GM04503 (cell line): Measurements from ENCODE around the gene IZUMO4.

ENCODE experiments used
- DNase-seq: peaks from one replicate; pipeline ENCODE4 v3.0.0-alpha.2; 2012; ENCODE audit warnings: low read depth

The IZUMO4 gene

DNA sequence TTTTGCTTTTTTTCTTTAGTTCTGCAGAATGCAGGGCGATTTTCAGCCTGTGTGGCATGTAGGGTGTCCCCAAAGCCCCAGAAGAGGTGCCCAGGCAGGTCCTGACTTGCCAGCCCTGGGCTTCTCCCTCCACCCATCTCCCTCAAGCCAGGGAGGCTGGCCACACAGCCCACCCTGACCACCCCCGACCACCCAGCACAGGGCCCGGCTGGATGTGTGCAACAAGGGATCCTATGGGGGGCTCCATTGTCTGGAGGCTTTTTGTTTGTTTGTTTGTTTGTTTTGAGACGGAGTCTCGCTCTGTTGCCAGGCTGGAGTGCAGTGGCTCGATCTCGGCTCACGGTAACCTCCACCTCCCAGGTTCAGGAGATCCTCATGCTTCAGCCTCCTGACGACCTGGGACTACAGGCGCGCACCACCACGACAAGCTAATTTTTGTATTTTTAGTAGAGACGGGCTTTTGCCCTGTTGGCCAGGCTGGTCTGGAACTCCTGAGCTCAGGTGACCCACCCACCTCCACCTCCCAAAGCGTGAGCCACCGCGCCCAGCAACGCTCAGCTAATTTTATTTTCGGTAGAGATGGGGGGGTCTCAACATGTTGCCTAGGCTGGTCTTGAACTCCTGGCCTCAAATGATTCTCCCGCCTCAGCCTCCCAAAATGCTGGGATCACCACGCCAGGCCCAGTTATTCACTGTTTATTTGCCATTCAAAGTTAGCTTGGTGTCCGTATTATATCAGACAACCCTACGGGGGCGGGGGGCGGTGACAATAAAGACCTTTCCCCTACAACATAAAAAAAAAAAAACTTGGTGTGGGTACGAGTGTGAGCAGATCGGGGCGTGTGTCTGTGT lies 37.9 kb upstream of the IZUMO4 start:
- DNase-seq, result no peak

GRCh38 chr19:2059422-2060201 lies 37.1 kb upstream of the IZUMO4 start:
- DNase-seq, result peak; percentile 70

GRCh38 chr19:2060884-2061494 lies 35.7 kb upstream of the IZUMO4 start:
- no peak for DNase-seq

DNA sequence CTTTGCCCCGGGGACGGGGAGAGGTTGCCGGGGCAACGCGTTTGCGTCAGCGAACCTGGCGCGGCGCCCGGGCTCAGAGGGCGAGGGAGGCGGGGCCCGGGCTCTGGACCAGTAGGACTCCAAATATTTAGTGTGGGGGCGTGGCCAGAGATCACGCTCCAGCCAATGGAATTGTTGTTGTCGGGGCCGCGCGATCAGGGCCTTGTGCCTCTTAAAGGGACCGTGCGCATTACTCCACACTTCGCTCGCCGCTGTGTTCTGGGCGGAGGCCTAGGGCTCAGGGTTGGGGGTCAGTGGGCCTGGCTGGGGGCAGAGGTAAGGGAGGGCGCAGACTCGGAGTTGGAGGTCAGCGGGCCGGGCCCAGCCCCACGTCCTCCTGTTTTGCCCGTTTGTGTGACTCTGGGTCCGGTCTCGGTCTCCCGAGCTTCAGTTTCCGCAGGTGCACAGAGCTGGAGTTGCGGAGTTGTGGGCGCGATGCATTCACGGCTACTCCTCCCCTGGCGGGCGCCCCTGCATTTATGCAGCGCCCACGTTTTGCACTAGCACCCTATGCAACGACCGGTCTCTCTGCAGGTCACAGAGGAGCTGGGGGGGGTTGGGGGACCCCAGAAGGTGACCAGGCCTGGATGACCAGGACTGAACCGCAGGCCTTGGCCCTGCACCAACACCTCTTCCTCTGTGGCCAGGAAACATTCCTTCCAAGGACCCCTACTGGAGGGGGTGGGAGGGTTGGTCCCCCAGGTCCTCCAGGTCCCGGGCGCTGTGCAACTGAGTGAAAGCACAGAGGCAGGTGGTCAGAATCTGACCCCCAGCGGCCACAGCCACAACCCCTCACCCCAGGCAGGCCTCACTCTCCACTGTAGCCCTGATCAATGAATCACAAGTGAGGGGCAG lies 35.0 kb upstream of the IZUMO4 start:
- peak; percentile 79 for DNase-seq

DNA sequence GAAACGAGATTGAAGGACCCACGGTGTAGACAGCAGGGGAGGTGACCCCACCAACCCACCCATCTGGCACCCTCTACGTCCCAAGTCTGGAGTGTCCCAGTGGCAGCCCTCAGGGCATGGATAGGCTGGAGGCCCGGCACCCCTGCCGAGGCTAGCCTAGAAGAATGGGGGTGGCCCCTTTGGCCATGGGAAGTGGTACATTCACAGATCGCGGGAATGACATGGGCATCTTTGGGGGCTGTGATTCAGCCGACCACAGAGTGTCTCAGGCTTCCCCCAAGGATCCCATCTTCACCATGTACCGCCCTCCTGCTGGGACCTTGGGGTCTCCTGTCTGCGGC lies 34.4 kb upstream of the IZUMO4 start:
- no peak for DNase-seq

DNA sequence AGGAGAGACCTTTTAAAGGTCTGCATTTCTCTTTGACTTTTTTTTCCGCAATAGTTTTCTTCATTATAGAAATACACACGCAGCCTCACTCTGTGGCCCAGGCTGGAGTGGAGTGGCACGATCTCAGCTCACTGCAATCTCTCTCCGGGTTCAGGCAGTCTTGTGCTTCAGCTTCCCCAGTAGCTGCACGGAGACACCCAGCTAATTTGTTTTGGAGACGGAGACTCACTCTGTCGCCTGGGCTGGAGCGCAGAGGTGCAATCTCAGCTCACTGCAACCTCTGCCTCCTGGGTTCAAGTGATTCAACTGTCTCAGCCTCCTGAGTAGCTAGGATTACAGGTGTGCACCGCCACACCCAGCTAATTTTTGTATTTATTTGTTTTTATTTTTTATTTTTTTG lies 33.9 kb upstream of the IZUMO4 start:
- DNase-seq, result no peak

DNA sequence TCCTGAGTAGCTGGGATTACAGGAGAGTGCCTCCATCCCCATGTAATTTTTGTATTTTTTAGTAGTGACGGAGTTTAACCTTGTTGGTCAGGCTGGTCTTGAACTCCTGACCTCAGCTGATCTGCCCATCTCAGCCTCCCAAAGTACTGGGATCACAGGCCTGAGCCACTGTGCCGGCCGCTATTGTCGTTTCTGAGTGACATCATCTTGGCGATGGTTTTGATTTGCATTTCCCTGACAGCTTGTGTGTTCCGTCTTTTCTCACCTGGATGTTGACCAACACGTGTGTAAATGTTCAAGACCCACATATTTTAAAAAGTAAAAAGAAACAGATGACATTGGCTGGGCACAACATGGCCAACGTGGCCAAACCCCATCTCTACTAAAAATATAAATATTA lies 32.9 kb upstream of the IZUMO4 start:
- DNase-seq, result no peak

GRCh38 chr19:2064395-2064787 lies 32.3 kb upstream of the IZUMO4 start:
- no peak for DNase-seq

GRCh38 chr19:2064788-2065524 lies 31.8 kb upstream of the IZUMO4 start:
- DNase-seq, result no peak

DNA sequence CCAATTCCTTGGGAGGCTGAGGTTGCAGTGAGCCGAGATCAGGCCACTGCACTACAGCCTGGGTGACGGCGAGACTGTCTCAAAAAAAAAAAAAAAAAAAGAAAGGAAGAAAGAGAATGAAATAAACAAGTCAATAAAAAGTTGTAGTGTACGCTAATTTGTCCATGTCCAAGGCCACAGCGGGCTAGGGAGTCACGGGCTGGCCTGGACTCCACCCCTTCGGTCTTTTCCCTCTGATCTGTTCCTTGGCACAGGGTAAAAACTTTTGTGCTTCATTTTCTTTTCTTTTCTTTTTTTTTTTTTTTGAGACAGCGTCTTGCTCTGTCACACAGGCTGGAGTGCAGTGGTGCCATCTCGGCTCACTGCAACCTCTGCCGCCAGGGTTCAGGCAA lies 26.3 kb upstream of the IZUMO4 start:
- no peak for DNase-seq

- DNase-seq, result no peak
Measured at GRCh38 chr19:2070986-2071673, 25.6 kb upstream of the IZUMO4 start.

DNA sequence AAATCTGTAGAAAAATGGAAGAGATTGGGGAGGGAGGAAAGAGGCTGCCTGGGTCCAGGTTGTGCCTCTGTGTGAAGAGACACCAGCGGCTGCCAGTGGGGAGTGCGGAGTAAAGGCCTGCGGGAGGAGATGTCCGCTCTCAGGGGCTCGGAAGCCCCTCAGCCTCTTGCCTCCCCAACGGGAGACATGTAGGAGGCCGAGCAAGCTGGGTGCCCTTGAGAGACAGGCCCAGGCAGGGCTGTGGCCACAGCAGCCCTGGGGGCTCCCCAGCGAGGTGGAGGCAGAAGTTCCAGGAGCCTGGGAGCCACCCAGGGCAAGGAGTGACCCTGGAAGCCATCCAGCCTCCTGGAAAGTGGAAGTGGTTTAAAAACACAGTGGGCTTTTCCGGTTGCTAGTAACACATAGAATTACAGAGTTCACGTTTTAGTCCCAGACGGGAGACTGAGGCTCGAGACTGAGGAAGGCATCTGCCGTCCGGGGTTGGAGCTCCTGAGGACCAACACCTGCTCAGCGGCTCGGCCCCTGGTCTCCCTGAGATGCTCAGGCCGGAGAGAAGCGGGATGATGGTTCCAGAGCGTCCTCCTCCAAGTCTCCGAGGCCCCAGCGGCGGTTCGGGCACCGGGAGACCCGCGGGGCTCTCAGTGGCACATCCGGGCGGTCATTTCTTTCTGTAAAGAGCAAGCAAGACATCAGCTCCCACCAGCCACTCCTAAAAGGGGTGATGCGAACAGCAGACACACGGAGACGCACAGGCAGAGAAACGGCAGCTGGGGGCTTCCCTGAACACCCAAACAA lies 23.8 kb upstream of the IZUMO4 start:
- no peak for DNase-seq

GRCh38 chr19:2076526-2076944 lies 20.2 kb upstream of the IZUMO4 start:
- no peak for DNase-seq

DNA sequence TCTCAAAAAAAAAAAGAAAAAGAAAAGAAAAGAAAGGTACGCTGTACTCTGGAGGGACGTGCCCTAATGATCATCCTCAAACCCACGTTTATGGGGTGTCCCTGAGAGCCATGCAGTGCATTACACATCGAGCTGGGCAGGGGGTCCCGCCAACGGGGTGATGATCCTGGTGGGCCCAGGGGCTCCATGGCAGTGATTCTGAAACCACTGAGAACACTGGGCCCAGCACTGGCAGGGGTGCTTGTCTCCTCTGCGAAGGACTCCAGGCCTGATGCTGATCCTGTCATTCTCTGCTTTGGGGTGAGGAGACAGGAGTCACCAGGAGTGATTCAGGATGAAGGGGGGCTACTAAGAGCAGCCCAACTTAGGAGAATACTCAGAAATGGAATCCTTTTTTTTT lies 19.3 kb upstream of the IZUMO4 start:
- no peak for DNase-seq

GRCh38 chr19:2077833-2078619 lies 18.7 kb upstream of the IZUMO4 start:
- DNase-seq, result no peak

GRCh38 chr19:2079076-2079864 lies 17.4 kb upstream of the IZUMO4 start:
- no peak for DNase-seq

- no peak for DNase-seq
Measured at GRCh38 chr19:2079865-2080301, 16.8 kb upstream of the IZUMO4 start.

DNA sequence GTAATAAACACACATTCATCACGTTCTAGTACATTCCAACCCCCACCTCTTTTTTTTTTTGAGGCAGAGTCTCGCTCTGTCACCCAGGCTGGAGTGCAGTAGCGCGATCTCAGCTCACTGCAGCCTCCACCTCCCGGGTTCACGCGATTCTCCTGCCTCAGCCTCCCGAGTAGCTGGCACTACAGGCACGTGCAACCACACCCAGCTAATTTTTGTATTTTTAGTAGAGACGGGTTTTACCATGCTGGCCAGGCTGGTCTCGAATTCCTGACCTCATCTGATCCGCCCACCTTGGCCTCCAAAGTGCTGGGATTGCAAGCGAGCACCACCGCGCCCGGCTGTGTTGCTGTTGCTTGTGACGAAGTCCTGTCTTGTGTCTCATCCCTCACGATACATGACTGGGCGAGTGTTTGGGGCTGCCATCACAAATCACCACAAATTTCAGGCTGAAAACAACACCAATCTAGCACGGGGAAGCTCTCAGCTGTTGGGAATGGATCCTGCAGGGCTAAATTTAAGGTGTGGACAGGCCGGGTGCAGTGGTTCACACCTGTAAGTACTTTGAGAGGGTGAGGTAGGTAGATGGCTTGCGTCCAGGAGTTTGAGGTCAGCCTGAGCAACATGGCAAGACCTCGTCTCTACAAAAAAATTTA lies 16.3 kb upstream of the IZUMO4 start:
- DNase-seq, result no peak
